HCT116 (cell line): ENCODE data around the gene PPM1H. TPM values are rescaled to one million over a fixed set of nuclear protein-coding genes. Genes with fewer than 3 reads are reported as not detected.
A peak's percentile ranks its signal among the peaks of the same experiment; 100 is the strongest.
"Not testable (repeated sequence)": the region's sequence is repeated elsewhere in the genome, so short reads cannot be mapped to it uniquely, and the experiment has no call there.

ENCODE experiments used
- ATAC-seq: fragments of 200-7000 bp; cut with Tn5 transposase; 2 replicates; pipeline ENCODE4 v1.9.1; 2020; ENCODE audit warnings: mild to moderate bottlenecking, moderate library complexity
- BruUV-seq: library from RNA; stranded (reverse); fragments of 400-500 nt; replicated peaks from 2 replicates; lab custom pipeline; 2021; lab: Mats Ljungman, UMichigan
- CTCF ChIA-PET: fragments of 300-600 bp; sonication (Branson Sonifier 250); formaldehyde crosslinking; loops from one replicate; lab custom pipeline; 2021; ENCODE audit warnings: antibody characterized with exemption; lab: Charles Lee
- POLR2A ChIA-PET: fragments of 300-600, 350-600 bp; sonication (Branson Sonifier 250); formaldehyde crosslinking; loops from one replicate; lab custom pipeline; 2021; ENCODE audit warnings: antibody characterized with exemption; lab: Charles Lee
- RAD21 ChIA-PET, 2 experiments: fragments of 300-600 bp; sonication (Branson Sonifier 250); formaldehyde crosslinking; loops; one replicate each; lab custom pipeline; 2023; ENCODE audit warnings: low total read pairs in 2 of 2; ENCODE audit not compliant: uncharacterized antibody in 2 of 2, unreplicated experiment in 2 of 2, low non-redundant PET in 1 of 2; lab: Charles Lee
- DNase-seq: peaks from one replicate; pipeline ENCODE4 v3.0.0-alpha.2; 2010; ENCODE audit warnings: low read depth, low spot score
- H2AFZ ChIP-seq: fragments of 200-600 bp; shearing (Covaris generic), sonication (generic); 2 replicates; pipeline ENCODE4 v1.6.1; 2017; ENCODE audit warnings: low read depth, mixed run types, mixed read lengths, antibody characterized with exemption, low read length; ENCODE audit not compliant: poor library complexity, severe bottlenecking
- H3K27ac ChIP-seq: 2 replicates; pipeline ENCODE4 v1.5.1; 2012; ENCODE audit warnings: low read depth, low read length
- H3K27me3 ChIP-seq: fragments of 200-600 bp; sonication (generic); 2 replicates; pipeline ENCODE4 v1.6.1; 2016; ENCODE audit warnings: mixed run types, low read length, mixed read lengths; ENCODE audit not compliant: insufficient read depth
- H3K36me3 ChIP-seq, 2 experiments: fragments of 200-500 bp in 1 of 2; fragments of 200-600 bp in 1 of 2; sonication (Bioruptor generic) in 1 of 2; sonication (generic) in 1 of 2; 2 replicates each; pipeline versions ENCODE4 v1.5.1 to v1.6.1; 2014 to 2016; ENCODE audit warnings: low read length in 2 of 2, inconsistent platforms in 1 of 2, mixed read lengths in 1 of 2, mixed run types in 1 of 2; ENCODE audit not compliant: insufficient read depth in 2 of 2, control insufficient read depth in 1 of 2
- H3K4me1 ChIP-seq, 2 experiments: fragments of 200-600 bp in 1 of 2; sonication (generic) in 1 of 2; 2 replicates each; pipeline versions ENCODE4 v1.5.1 to v1.6.1; 2012 to 2017; ENCODE audit warnings: low read length in 2 of 2, inconsistent platforms in 1 of 2, mild to moderate bottlenecking in 1 of 2, mixed read lengths in 1 of 2, mixed run types in 1 of 2, moderate library complexity in 1 of 2; ENCODE audit not compliant: insufficient read depth in 2 of 2, control insufficient read depth in 1 of 2
- H3K4me2 ChIP-seq: fragments of 200-600 bp; sonication (generic); 2 replicates; pipeline ENCODE4 v1.6.1; 2017; ENCODE audit warnings: mixed run types, low read length, mixed read lengths
- H3K4me3 ChIP-seq, 2 experiments: fragments of 200-600 bp in 1 of 2; sonication (generic) in 1 of 2; replicated peaks in 1 of 2; 2 replicates each; pipeline ENCODE4 v1.5.1; 2011 to 2016; ENCODE audit warnings: low read length in 2 of 2, control low read depth in 1 of 2, low read depth in 1 of 2, mild to moderate bottlenecking in 1 of 2, mixed read lengths in 1 of 2, mixed run types in 1 of 2
- H3K79me2 ChIP-seq: fragments of 200-600 bp; sonication (generic); 2 replicates; pipeline ENCODE4 v1.6.1; 2017; ENCODE audit warnings: mild to moderate bottlenecking, mixed run types, low read length, moderate library complexity, mixed read lengths; ENCODE audit not compliant: insufficient read depth
- H3K9ac ChIP-seq: fragments of 200-600 bp; sonication (generic); 2 replicates; pipeline ENCODE4 v1.6.1; 2016; ENCODE audit warnings: low read length, mixed read lengths
- H3K9me2 ChIP-seq: fragments of 200-600 bp; sonication (generic), shearing (Covaris generic); 2 replicates; pipeline ENCODE4 v1.6.1; 2017; ENCODE audit warnings: mixed run types, mild to moderate bottlenecking, moderate library complexity; ENCODE audit not compliant: insufficient read depth
- H3K9me3 ChIP-seq, 2 experiments: fragments of 200-500 bp in 1 of 2; fragments of 200-600 bp in 1 of 2; sonication (Bioruptor generic) in 1 of 2; sonication (generic) in 1 of 2; 2 replicates each; pipeline ENCODE4 v1.6.1; 2014 to 2017; ENCODE audit warnings: low read length in 2 of 2, mixed read lengths in 2 of 2, inconsistent platforms in 1 of 2, low read depth in 1 of 2, mild to moderate bottlenecking in 1 of 2, mixed run types in 1 of 2, moderate library complexity in 1 of 2; ENCODE audit not compliant: control insufficient read depth in 1 of 2, insufficient read depth in 1 of 2
- H4K20me1 ChIP-seq: fragments of 200-600 bp; sonication (generic), shearing (Covaris generic); 2 replicates; pipeline ENCODE4 v1.6.1; 2017; ENCODE audit warnings: mixed run types, mild to moderate bottlenecking, moderate library complexity; ENCODE audit not compliant: insufficient read depth
- CBX3 ChIP-seq: IDR thresholded peaks from 2 replicates; pipeline ENCODE4 v1.6.1; 2012; ENCODE audit warnings: low read depth
- EGR1 ChIP-seq: IDR thresholded peaks from 2 replicates; pipeline ENCODE4 v1.6.1; 2012; ENCODE audit warnings: low read depth
- FOSL1 ChIP-seq: IDR thresholded peaks from 2 replicates; pipeline ENCODE4 v1.6.1; 2012; ENCODE audit warnings: low read depth
- RAD21 ChIP-seq: IDR thresholded peaks from 2 replicates; pipeline ENCODE4 v1.6.1; 2012; ENCODE audit warnings: low read depth, mild to moderate bottlenecking
- SIN3A ChIP-seq: IDR thresholded peaks from 2 replicates; pipeline ENCODE4 v1.6.1; 2012; ENCODE audit warnings: low read depth
- SRF ChIP-seq: IDR thresholded peaks from 2 replicates; pipeline ENCODE4 v1.6.1; 2012; ENCODE audit warnings: low read depth
- ZNF274 ChIP-seq: fragments of 200-500 bp; sonication (Bioruptor generic); IDR thresholded peaks from 2 replicates; pipeline ENCODE4 v1.6.1; 2014; ENCODE audit warnings: mild to moderate bottlenecking, low read depth, low read length, inconsistent platforms
- intact Hi-C: fragments of 100-400 bp; cut with micrococcal nuclease; formaldehyde crosslinking; loops from 2 replicates; pipeline ENCODE4 v1.10.0; 2022
- total RNA-seq: library from RNA; stranded (reverse); gene quantifications from one replicate; pipeline ENCODE4 v1.2.1, GENCODE V29; 2021; ENCODE audit not compliant: unreplicated experiment
- TF ChIP-seq, protein P1 (sequence below): IDR thresholded peaks from 2 replicates; pipeline ENCODE4 v1.6.1; 2011; ENCODE audit warnings: mild to moderate bottlenecking, low read length, moderate library complexity; ENCODE audit not compliant: insufficient replicate concordance; ENCODE audit errors: extremely low read depth
- TF ChIP-seq, protein P2 (sequence below): IDR thresholded peaks from 2 replicates; pipeline ENCODE4 v1.6.1; 2012

Gene PPM1H
- total RNA-seq, 1 experiment from 2014 or later = 8.0 TPM

DNA sequence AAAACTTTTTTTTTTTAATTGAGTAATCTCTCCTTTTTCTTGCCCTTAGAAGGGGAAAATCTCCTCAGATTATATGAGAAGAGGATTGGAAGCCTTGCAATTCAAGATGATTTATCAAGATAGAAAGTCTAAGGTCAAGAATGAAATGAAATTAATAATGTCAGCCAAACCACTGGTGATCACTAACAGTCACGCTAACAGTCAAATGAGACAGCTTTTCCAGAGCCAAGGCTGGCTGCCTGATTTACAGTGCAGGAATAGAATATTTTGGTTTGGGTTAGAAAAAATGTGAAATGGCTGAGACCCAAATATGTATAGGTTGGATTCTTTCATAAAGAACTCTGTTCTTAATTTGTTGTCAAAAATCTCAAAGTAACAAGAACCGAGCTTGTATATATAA, 204.3 kb downstream of the PPM1H start (continued):
- TF ChIP-seq, protein P1, sequence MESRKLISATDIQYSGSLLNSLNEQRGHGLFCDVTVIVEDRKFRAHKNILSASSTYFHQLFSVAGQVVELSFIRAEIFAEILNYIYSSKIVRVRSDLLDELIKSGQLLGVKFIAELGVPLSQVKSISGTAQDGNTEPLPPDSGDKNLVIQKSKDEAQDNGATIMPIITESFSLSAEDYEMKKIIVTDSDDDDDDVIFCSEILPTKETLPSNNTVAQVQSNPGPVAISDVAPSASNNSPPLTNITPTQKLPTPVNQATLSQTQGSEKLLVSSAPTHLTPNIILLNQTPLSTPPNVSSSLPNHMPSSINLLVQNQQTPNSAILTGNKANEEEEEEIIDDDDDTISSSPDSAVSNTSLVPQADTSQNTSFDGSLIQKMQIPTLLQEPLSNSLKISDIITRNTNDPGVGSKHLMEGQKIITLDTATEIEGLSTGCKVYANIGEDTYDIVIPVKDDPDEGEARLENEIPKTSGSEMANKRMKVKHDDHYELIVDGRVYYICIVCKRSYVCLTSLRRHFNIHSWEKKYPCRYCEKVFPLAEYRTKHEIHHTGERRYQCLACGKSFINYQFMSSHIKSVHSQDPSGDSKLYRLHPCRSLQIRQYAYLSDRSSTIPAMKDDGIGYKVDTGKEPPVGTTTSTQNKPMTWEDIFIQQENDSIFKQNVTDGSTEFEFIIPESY = no peak
- TF ChIP-seq SRF = no peak
- no peak for TF ChIP-seq ZNF274
- TF ChIP-seq CBX3 = no peak
- TF ChIP-seq SIN3A = no peak
- TF ChIP-seq FOSL1 = no peak
- TF ChIP-seq, protein P2, sequence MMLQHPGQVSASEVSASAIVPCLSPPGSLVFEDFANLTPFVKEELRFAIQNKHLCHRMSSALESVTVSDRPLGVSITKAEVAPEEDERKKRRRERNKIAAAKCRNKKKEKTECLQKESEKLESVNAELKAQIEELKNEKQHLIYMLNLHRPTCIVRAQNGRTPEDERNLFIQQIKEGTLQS = no peak
- no peak for TF ChIP-seq RAD21
- no peak for TF ChIP-seq EGR1

DNA sequence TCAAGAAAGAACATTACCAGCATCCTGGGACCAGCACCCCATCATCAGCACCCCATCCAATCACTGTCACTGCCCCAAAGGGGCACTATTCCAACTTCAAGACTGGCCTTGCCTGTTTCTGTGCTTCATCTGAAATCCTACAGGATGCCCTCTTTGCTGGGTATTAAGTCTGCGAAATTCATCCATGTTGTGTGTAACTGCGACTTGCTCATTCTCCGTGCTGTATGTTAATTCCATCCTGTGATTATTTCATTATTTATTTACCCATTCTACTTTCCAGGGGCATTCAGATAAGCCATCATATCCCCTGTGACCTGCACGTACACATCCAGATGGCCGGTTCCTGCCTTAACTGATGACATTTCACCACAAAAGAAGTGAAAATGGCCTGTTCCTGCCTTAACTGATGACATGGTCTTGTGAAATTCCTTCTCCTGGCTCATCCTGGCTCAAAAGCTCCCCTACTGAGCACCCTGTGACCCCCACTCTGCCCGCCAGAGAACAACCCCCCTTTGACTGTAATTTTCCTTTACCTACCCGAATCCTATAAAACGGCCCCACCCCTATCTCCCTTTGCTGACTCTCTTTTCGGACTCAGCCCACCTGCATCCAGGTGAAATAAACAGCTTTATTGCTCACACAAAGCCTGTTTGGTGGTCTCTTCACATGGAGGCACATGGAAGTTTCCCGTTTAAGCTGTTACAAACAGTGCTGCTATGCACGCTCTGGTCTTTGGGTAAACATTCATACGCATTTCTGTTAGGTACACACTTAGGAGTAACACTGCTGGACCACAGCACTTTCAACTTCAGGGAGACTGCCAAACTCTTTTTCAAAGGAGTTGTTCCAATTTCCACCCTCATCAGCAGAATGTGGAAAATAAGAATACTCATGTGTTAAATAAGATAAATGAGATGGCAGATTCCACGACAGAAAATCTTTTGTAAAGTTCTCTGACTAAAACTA, 205.1 kb downstream of the PPM1H start:
- POLR2A ChIA-PET, CTCF ChIA-PET, RAD21 ChIA-PET, H2AFZ ChIP-seq, intact Hi-C loops, H3K9me2 ChIP-seq, H3K4me3 ChIP-seq, H3K27me3 ChIP-seq, H3K9me3 ChIP-seq, ATAC-seq, DNase-seq, H3K36me3 ChIP-seq, H4K20me1 ChIP-seq, BruUV-seq, H3K79me2 ChIP-seq: not testable (repeated sequence)
- Histone ChIP-seq H3K9ac (peak overlapping the region; percentile 56), H3K27ac (peak overlapping the region; percentile 60; the same call in 1 of the 2 replicates), H3K4me2 (peak overlapping the region; percentile 80), H3K4me1 (peaks cover 73 to 93% of the 10 kb centered on the region in 2 experiments)
